GM18499 (cell line): ENCODE data around the gene BSPRY.
"Not testable (repeated sequence)": the region's sequence is repeated elsewhere in the genome, so short reads cannot be mapped to it uniquely, and the experiment has no call there.

ENCODE experiments used
- ATAC-seq: cut with Tn5 transposase; IDR thresholded peaks from one replicate; pipeline ENCODE4 v1.9.1; 2021; ENCODE audit warnings: moderate number of reproducible peaks; ENCODE audit not compliant: insufficient read depth, unreplicated experiment

The BSPRY gene

DNA sequence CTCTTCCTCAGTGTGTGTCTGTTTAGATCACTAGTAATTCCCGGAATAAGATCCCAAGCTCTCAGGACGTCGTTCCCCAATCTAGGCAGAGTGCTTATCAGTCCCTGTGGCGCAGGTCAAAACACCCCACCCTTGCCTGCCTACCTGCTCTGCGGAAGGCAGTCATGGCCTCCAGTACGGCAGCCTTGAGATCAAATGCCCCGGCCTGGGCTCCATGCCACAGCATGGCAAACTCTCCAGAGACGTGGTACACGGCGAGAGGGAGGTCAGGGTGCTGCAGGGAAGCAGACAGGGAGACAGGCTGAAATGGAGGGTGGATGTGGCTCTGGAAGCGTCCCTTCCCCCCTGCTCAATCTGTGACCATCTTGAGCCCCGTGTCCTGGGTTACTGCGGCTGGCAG is 39.5 kb downstream of the BSPRY start:
- ATAC-seq = no peak

DNA sequence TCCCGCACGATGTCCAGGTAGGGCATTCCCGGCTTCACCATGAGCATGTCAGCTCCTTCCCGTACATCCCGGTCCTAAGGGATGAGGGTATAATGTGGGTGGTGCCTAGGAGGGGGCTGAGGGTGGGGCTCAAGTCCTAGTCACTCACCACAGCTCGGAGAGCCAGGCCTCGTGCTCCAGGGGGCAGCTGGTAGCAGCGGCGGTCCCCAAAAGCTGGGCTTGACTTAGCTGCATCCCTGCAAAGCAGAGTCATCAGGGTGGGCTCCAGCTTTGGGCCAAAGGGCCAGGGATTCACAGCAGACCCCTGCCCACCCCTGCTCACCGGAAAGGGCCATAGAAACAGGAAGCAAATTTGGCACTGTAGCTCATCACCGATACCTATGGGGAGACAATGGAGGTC is 40.1 kb downstream of the BSPRY start:
- ATAC-seq = no peak

- no peak for ATAC-seq
Measured at GRCh38 chr9:113390192-113390960, 41.0 kb downstream of the BSPRY start.

GRCh38 chr9:113391917-113392316 is 42.6 kb downstream of the BSPRY start:
- ATAC-seq = no peak

GRCh38 chr9:113393281-113393680 is 43.9 kb downstream of the BSPRY start:
- no peak for ATAC-seq

DNA sequence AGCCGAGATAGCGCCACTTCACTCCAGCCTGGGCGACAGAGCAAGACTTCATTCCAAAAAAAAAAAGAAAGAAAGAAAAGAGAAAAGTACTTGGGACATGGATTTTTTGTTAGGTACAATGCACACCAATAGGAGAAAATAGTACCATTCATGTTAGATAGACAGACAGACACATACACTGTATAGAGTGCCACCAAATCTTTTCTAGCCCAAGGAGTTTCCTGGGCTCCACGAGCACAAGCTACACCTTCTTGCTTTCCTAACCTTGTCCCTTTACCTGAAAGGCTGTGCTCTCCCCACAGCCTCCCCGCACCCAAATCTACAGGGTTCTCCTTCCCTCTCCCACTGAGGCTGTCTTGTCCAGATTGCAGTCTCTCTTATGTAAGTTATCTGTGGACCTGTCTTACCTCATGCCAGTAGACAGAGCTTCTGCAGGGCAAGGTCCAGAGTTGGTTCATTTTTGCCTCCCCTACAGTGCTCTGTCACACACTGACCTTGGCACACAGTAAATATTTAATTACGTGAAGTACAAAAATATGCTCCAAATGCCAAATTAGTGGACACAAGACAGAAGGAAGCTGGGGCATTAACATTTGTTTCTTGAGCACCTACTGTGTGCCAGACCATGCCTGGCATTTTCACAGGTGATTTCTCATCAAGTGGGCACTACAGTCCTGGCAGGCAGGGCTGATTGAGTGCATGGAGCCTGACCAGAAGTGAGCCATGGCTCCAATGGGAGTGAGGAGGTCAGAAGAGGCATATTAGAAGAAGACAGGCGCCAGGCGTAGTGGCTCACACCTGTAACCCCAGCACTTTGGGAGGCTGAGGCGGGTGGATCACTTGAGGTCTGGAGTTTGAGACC is 45.9 kb downstream of the BSPRY start:
- no peak for ATAC-seq

DNA sequence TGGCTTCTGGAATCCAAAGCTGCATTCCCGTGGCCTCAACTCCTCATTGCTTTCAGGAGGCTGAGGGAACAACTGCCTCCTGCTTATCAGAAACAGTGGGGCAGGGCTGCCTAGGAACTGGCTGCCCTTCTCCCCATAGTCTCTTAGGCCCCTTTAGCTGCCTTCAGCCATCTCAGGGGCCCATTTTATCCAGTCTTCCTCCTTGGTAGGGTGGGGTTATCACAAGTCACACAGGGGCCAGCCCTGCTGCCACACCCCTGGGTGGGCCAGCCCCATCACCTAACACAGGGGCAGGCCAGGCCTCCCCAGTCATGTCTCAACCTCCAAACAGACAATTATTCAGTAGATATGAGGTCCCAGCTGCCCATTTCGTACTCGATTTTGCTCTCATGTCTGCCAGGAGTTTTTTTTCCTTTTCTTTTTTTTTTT is 47.9 kb downstream of the BSPRY start:
- ATAC-seq = no peak

DNA sequence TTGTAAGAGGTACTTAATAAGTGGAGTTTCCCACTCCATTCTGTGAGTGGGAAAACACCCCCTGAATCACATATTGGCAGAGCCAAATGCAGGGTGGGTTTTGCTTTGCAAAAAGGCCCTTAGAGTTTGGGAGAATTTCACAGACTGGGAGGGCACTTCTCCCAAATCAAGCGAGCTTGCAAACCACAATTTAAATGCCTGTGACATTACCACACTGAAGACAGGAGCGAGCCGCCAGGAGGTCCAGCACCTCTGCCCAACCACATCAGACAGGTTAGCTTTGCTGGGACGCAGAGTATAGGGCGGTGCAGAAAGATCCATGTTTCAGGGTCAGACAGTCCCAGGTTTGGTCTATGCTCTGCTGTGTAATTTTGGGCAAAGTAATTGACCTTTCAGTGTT is 49.5 kb downstream of the BSPRY start:
- ATAC-seq = no peak

GRCh38 chr9:113399646-113400200 is 50.4 kb downstream of the BSPRY start:
- ATAC-seq = no peak

GRCh38 chr9:113401027-113401792 is 51.9 kb downstream of the BSPRY start, which contains the start of gene ALAD:
TSS of gene ALAD (minus strand) at chr9:113401284. CDS start at chr9:113393559, 7,725 bp downstream.
- ATAC-seq = peak; percentile 96

- ATAC-seq = no peak
Measured at GRCh38 chr9:113403646-113404045, 54.3 kb downstream of the BSPRY start.

GRCh38 chr9:113406353-113406752 is 57.0 kb downstream of the BSPRY start:
- not testable (repeated sequence) for ATAC-seq

GRCh38 chr9:113406873-113407511 is 57.7 kb downstream of the BSPRY start:
- ATAC-seq = peak; percentile 31

DNA sequence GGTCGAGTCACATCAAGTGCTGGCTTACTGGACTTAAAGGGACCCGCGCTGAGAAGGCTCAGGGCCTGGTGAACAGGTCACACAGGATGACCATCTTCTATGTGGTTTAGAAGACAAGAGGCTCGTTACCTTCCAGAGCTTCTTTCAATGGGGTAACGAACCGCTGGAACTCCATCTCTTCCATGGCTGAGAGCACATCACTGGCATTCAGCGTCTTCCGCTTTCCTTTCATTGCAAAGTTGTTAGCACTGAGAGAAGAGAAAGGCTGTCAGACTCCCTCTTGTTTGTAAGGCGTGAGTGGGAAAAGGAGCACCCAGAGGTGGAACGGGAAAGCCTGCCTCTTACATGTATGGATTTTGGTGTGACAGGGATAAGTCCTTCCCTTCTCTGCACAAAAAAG is 60.1 kb downstream of the BSPRY start:
- ATAC-seq = no peak

GRCh38 chr9:113409883-113410206 is 60.5 kb downstream of the BSPRY start:
- ATAC-seq = no peak

DNA sequence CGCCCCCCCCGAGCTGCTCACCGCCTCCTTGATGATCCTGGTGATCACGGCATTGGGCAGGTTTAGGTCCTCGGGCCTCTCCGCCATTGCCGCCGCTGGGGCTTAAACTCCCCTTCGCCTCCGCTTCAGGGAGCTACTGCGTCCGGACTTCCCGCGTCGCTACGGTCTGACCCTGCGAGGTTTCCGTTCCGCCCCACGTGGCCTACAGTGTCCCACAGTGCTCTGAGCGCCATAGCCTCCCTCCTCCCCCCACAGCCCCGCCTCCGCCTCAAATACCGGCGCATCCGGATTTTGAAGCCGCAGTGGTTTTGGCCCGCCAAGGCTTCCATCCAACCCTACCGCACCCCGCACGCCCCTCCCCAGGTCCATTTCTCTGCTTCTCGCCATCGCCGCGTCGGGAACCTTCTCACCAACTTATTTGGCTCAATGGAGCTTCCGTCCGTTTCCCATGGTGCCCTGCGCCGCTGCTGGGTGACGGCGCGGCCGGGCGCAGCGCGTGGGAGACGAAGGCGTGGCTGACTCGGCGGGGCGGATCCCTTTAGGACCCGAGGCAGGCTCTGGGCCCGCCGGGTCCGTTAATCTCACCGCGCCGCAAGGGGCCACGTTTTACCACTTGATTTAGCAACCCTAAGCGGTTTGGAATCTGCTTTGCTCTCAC is 61.0 kb downstream of the BSPRY start, which contains the start of the genes C9orf43 and POLE3:
Gene C9orf43, plus strand, starts transcription at position 541 of the 658 bp plus-strand sequence. CDS start 2,747 bp downstream, outside the sequence.
Gene POLE3, minus strand, starts transcription at position 469 of the 658 bp plus-strand sequence. Its CDS starts 382 bp downstream, at position 87.
- ATAC-seq = peak; percentile 78

GRCh38 chr9:113416149-113416721 is 66.9 kb downstream of the BSPRY start:
- ATAC-seq = peak; percentile 92

GRCh38 chr9:113417370-113417769 is 68.0 kb downstream of the BSPRY start:
- no peak for ATAC-seq
